SK-N-SH treated with all-trans-retinoic acid at 6 μM for 48 hours (cell line): ENCODE data around the gene EXOC4.
A peak's percentile ranks its signal among the peaks of the same experiment; 100 is the strongest.

Experiments used
- ARNTL ChIP-seq: fragments of 450-650 bp; formaldehyde crosslinking; IDR thresholded peaks from 2 replicates; pipeline ENCODE4 v1.5.0; 2020; ENCODE audit warnings: low read depth, mild to moderate bottlenecking, moderate library complexity, borderline replicate concordance
- OSR1 ChIP-seq: fragments of 250-450 bp; sonication (Bioruptor Pico); IDR thresholded peaks from 2 replicates; pipeline ENCODE4 v1.8.0; 2022; ENCODE audit warnings: moderate library complexity, mild to moderate bottlenecking, inconsistent platforms
- PATZ1 ChIP-seq: fragments of 250-450 bp; sonication (Bioruptor Pico); IDR thresholded peaks from 2 replicates; pipeline ENCODE4 v1.8.0; 2020; ENCODE audit warnings: mild to moderate bottlenecking, moderate library complexity, borderline replicate concordance
- POU6F1 ChIP-seq: fragments of 250-450 bp; sonication (Bioruptor Pico); IDR thresholded peaks from 2 replicates; pipeline ENCODE4 v1.8.0; 2021; ENCODE audit warnings: low read depth, mild to moderate bottlenecking, moderate library complexity, borderline replicate concordance
- RARB ChIP-seq: fragments of 250-450 bp; sonication (Bioruptor Pico); IDR thresholded peaks from 2 replicates; pipeline ENCODE4 v1.8.0; 2021; ENCODE audit warnings: mild to moderate bottlenecking, moderate library complexity
- TCF4 ChIP-seq: fragments of 250-450 bp; sonication (Bioruptor Pico); IDR thresholded peaks from 2 replicates; pipeline ENCODE4 v1.8.0; 2021; ENCODE audit warnings: mild to moderate bottlenecking, moderate library complexity, borderline replicate concordance
- ZFP3 ChIP-seq: fragments of 250-450 bp; sonication (Bioruptor Pico); IDR thresholded peaks from 2 replicates; pipeline ENCODE4 v1.5.0; 2020; ENCODE audit warnings: mild to moderate bottlenecking, moderate library complexity
- ZFP30 ChIP-seq: fragments of 450-650 bp; formaldehyde crosslinking; IDR thresholded peaks from 2 replicates; pipeline ENCODE4 v1.5.0; 2022; ENCODE audit warnings: mild to moderate bottlenecking, moderate library complexity
- ZNF70 ChIP-seq: fragments of 450-650 bp; formaldehyde crosslinking; IDR thresholded peaks from 2 replicates; pipeline ENCODE4 v1.5.0; 2020; ENCODE audit warnings: mild to moderate bottlenecking, moderate library complexity

GRCh38 chr7:133836666-133837065 lies 583.8 kb downstream of the EXOC4 start:
- no peak for TF ChIP-seq PATZ1 (CRISPR knock-in tag)
- TF ChIP-seq ZFP30 (CRISPR knock-in tag), result no peak
- no peak for TF ChIP-seq POU6F1 (CRISPR knock-in tag)
- TF ChIP-seq ARNTL (CRISPR knock-in tag), result no peak
- TF ChIP-seq ZFP3 (CRISPR knock-in tag), result no peak
- TF ChIP-seq ZNF70, result no peak
- TF ChIP-seq TCF4 (CRISPR knock-in tag), result peak; percentile 75
- TF ChIP-seq OSR1 (CRISPR knock-in tag), result no peak
- no peak for TF ChIP-seq RARB (CRISPR knock-in tag)
